Activated CD4-positive, alpha-beta memory T cell treated with anti-CD3 and anti-CD28 coated beads, Interleukin-2, amount 10 ng/mL, durations not matched to agents 7 days and 5 days (primary cell): ENCODE results near the gene CASP2. TPM values are rescaled to one million over a fixed set of nuclear protein-coding genes. Genes with fewer than 3 reads are reported as not detected.

Source experiments
- CTCF ChIA-PET: fragments of 350-600 bp; sonication (Branson Sonifier 250); formaldehyde crosslinking; loops from one replicate; lab custom pipeline; 2021; ENCODE audit warnings: antibody characterized with exemption, inconsistent platforms; lab: Charles Lee
- POLR2A ChIA-PET: fragments of 350-600 bp; sonication (Branson Sonifier 250); formaldehyde crosslinking; loops from one replicate; lab custom pipeline; 2021; ENCODE audit warnings: antibody characterized with exemption; lab: Charles Lee
- DNase-seq: peaks from one replicate; pipeline ENCODE4 v3.0.0-alpha.2; 2020
- H3K27ac Mint-ChIP-seq: one replicate; pipeline ENCODE4 v1.8.0; 2021; ENCODE audit warnings: mild to moderate bottlenecking, mixed read lengths
- H3K27me3 Mint-ChIP-seq: one replicate; pipeline ENCODE4 v1.8.0; 2021; ENCODE audit warnings: mixed read lengths
- H3K36me3 Mint-ChIP-seq: one replicate; pipeline ENCODE4 v1.8.0; 2021; ENCODE audit warnings: low read depth, mixed read lengths
- H3K4me1 Mint-ChIP-seq: one replicate; pipeline ENCODE4 v1.8.0; 2021; ENCODE audit warnings: mixed read lengths
- H3K4me3 Mint-ChIP-seq: one replicate; pipeline ENCODE4 v1.8.0; 2021; ENCODE audit warnings: mild to moderate bottlenecking, mixed read lengths
- H3K9me3 Mint-ChIP-seq: one replicate; pipeline ENCODE4 v1.8.0; 2021; ENCODE audit warnings: mixed read lengths
- total RNA-seq, 2 experiments: library from RNA; stranded (reverse); gene quantifications; one replicate each; pipeline ENCODE4 v1.2.3, GENCODE V29; 2021

Gene CASP2
- 100 to 1,000 TPM; 117 to 122 TPM for total RNA-seq

DNA sequence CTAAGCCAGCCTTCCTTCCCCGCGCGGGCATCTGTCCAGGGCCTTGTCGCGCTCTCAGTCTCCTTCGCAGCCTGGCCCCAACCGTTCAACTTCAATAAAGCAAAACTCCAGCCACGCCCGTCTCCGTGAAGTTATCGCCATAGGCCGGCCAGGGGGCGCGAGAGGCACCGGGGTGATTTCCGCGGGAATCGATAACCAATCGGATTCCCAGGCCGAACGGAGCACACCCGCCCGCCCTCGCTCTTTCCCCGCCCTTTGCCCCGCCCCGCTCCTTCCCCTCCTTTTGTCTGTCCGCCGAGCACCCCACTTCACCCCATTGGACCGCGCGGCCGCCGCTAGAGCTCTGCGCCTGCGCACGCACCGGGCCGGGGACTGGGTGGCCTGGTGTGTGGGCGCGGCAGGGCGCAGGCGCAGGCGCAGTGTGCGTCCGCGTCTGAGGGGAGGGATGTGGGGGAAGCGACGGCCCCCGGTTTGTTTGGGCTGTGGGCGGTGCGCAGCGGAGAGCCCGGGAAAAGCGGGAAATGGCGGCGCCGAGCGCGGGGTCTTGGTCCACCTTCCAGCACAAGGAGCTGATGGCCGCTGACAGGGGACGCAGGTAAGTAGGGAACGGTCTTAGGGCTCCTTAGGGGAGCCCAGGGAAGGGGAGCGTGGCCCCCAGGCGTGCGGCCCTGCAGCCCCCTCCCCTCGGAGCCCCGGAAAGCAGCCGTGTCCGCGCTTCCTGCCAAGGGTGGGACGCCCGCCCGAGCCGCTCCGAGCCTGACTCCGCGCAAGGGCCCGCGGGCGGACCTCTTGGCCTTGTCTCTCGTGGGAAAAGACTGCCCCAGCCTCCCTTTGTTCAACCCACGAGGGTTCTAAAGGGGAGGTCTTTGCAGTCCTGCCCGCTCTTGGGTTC is at the start of gene CASP2:
TSS of gene CASP2 (plus strand) at position 417 of the 892 bp plus-strand sequence. CDS start at position 522, 105 bp downstream.
- H3K36me3 Mint-ChIP-seq = peaks cover 50% of the 10 kb centered on the region
- CTCF ChIA-PET = interaction anchor here (0.7 to 2.1 kb wide), 18 partner anchors 9 to 119 kb away, joined by 3 to 16 read pairs (median 4); partner anchors contain the start of gene GSTK1
- H3K27me3 Mint-ChIP-seq = no peaks in the 10 kb centered on the region
- peak within 1 kb of the TSS; percentile 89 for H3K4me3 Mint-ChIP-seq
- peak within 1 kb of the TSS; percentile 82 for H3K27ac Mint-ChIP-seq
- POLR2A ChIA-PET = interaction anchor here (0.6 to 2.5 kb wide), 29 partner anchors 8 to 1550 kb away, joined by 3 to 56 read pairs (median 7); partner anchors contain the start of genes GSTK1 and SSBP1
- H3K9me3 Mint-ChIP-seq = peaks cover 7% of the 10 kb centered on the region
- H3K4me1 Mint-ChIP-seq = peaks cover 55% of the 10 kb centered on the region
- DNase-seq = peak; percentile 99

DNA sequence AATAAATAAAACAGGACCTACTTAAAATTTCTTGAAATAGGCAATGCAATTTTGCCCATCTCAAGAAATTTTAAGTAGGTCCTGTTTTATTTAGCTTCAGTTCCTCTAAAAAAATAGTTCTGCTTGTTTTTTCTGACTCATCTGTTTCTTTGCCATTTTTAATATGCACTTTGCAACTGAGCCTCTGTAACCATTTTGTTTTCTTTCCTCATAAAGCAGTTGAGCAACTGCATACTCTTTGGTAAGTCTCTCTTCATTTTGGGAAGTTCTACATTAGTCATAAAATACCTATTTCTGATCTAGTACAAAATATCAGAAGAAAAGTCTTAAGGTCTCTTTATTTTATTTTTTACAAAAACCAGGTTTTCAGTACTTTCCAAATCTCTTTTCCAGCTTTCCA is 48.3 kb upstream of the CASP2 start:
- no peak for DNase-seq
- peak overlapping the region; percentile 33 for H3K27ac Mint-ChIP-seq
- H3K27me3 Mint-ChIP-seq = peaks cover 20% of the 10 kb centered on the region
- H3K36me3 Mint-ChIP-seq = peaks cover 31% of the 10 kb centered on the region
- ChIA-PET CTCF (interaction anchor here (0.8 to 7.6 kb wide), 38 partner anchors 8 to 854 kb away, joined by 3 to 250 read pairs (median 7); partner anchors contain the start of genes CASP2, CLCN1, EPHA1 and GSTK1), POLR2A (interaction anchor here (0.8 to 3.0 kb wide), 16 partner anchors 12 to 176 kb away, joined by 3 to 31 read pairs (median 8); partner anchors contain the start of genes CASP2, GSTK1 and ZYX)
- peaks cover 46% of the 10 kb centered on the region for H3K4me1 Mint-ChIP-seq
- no peak overlapping the region for H3K4me3 Mint-ChIP-seq
- H3K9me3 Mint-ChIP-seq = peaks cover 24% of the 10 kb centered on the region

- ChIA-PET POLR2A (interaction anchor here (0.8 to 3.0 kb wide), 19 partner anchors 11 to 176 kb away, joined by 3 to 31 read pairs (median 6); partner anchors contain the start of genes CASP2, GSTK1 and ZYX), CTCF (interaction anchor here (0.6 to 7.6 kb wide), 46 partner anchors 9 to 855 kb away, joined by 3 to 250 read pairs (median 6); partner anchors contain the start of genes CASP2, CLCN1, EPHA1 and EPHB6)
- Mint-ChIP-seq H3K4me3 (no peak overlapping the region), H3K27me3 (peaks cover 16% of the 10 kb centered on the region), H3K27ac (peak overlapping the region; percentile 33), H3K4me1 (peaks cover 52% of the 10 kb centered on the region), H3K36me3 (peaks cover 31% of the 10 kb centered on the region), H3K9me3 (peaks cover 20% of the 10 kb centered on the region)
- DNase-seq = peak; percentile 77
These were observed 47.6 kb upstream of the CASP2 start for GRCh38 chr7:143240291-143241168.

- POLR2A ChIA-PET = interaction anchor here (1.6 to 4.0 kb wide), 4 partner anchors 13 to 46 kb away, joined by 5 to 51 read pairs (median 6); partner anchors contain the start of genes CASP2 and GSTK1
- Mint-ChIP-seq H3K4me3 (no peak overlapping the region), H3K36me3 (peaks cover 31% of the 10 kb centered on the region), H3K9me3 (peaks cover 8% of the 10 kb centered on the region), H3K4me1 (peaks cover 70% of the 10 kb centered on the region), H3K27me3 (no peaks in the 10 kb centered on the region), H3K27ac (no peak overlapping the region)
- CTCF ChIA-PET = interaction anchor here (0.7 to 7.6 kb wide), 5 partner anchors 20 to 66 kb away, joined by 3 to 250 read pairs (median 149); partner anchors contain the start of gene GSTK1
- DNase-seq = no peak
These were observed 45.8 kb upstream of the CASP2 start for GRCh38 chr7:143242306-143242705.

DNA sequence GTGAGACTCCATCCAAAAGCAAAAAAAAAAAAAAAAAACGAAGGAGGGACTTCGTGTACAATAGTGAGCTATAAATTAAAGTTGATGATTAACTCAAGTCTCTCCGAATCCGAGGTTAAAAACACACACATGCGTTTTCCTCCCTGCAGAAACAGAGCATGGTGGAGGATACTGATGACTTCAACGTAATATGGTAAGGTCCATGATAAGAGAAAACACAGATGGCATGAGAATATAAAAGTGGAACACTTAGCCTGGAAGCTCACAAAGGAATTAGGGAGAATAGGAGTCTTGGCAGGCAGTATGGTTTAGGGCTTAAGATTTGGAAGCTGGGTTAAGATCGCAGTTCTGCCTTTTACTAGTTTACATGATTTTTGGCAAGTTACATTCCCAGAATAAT is 45.0 kb upstream of the CASP2 start:
- POLR2A ChIA-PET = interaction anchor here (1.1 to 4.0 kb wide), 7 partner anchors 12 to 67 kb away, joined by 4 to 51 read pairs (median 5); partner anchors contain the start of genes CASP2 and GSTK1
- DNase-seq = no peak
- Mint-ChIP-seq H3K4me3 (no peak overlapping the region), H3K27me3 (no peaks in the 10 kb centered on the region), H3K27ac (no peak overlapping the region), H3K36me3 (peaks cover 31% of the 10 kb centered on the region), H3K9me3 (peaks cover 7% of the 10 kb centered on the region), H3K4me1 (peaks cover 75% of the 10 kb centered on the region)
- CTCF ChIA-PET = interaction anchor here (0.7 to 7.6 kb wide), 8 partner anchors 19 to 235 kb away, joined by 3 to 250 read pairs (median 4); partner anchors contain the start of genes CASP2 and GSTK1

GRCh38 chr7:143243614-143244013 is 44.5 kb upstream of the CASP2 start:
- DNase-seq = no peak
- POLR2A ChIA-PET = interaction anchor here (0.7 to 4.0 kb wide), 9 partner anchors 12 to 137 kb away, joined by 3 to 51 read pairs (median 5); partner anchors contain the start of genes CASP2 and GSTK1
- no peak overlapping the region for H3K4me3 Mint-ChIP-seq
- CTCF ChIA-PET = interaction anchor here (0.6 to 7.6 kb wide), 8 partner anchors 18 to 236 kb away, joined by 3 to 250 read pairs (median 4); partner anchors contain the start of genes CASP2 and GSTK1
- H3K9me3 Mint-ChIP-seq = peaks cover 10% of the 10 kb centered on the region
- H3K4me1 Mint-ChIP-seq = peaks cover 78% of the 10 kb centered on the region
- peak overlapping the region; percentile 59 for H3K27ac Mint-ChIP-seq
- no peaks in the 10 kb centered on the region for H3K27me3 Mint-ChIP-seq
- H3K36me3 Mint-ChIP-seq = peaks cover 34% of the 10 kb centered on the region

DNA sequence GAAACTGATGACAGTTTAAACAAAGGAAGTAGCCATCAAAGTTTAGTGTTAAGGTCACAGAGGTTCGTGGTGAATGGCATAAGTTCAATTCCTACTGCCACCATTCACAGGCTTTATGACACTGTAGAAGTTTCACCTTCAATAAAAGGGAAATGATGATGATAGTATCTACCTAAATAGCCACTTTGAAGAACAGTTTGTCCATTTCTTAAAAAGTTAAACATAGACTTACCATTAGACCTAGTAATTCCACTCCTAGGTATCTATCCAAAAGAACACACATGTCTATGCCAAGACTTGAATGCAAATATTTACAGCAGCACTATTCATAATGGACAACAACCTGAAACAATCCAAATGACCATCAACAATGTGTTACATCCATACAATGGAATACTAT is 43.8 kb upstream of the CASP2 start:
- Mint-ChIP-seq H3K4me3 (no peak overlapping the region), H3K27me3 (no peaks in the 10 kb centered on the region), H3K36me3 (peaks cover 41% of the 10 kb centered on the region), H3K27ac (peak overlapping the region; percentile 86), H3K9me3 (peaks cover 13% of the 10 kb centered on the region), H3K4me1 (peaks cover 82% of the 10 kb centered on the region)
- DNase-seq = no peak
- CTCF ChIA-PET = interaction anchor here (0.6 to 7.6 kb wide), 13 partner anchors 12 to 236 kb away, joined by 3 to 250 read pairs (median 5); partner anchors contain the start of genes CASP2 and GSTK1
- POLR2A ChIA-PET = interaction anchor here (0.7 to 4.0 kb wide), 14 partner anchors 14 to 457 kb away, joined by 3 to 51 read pairs (median 5); partner anchors contain the start of genes CASP2 and GSTK1

DNA sequence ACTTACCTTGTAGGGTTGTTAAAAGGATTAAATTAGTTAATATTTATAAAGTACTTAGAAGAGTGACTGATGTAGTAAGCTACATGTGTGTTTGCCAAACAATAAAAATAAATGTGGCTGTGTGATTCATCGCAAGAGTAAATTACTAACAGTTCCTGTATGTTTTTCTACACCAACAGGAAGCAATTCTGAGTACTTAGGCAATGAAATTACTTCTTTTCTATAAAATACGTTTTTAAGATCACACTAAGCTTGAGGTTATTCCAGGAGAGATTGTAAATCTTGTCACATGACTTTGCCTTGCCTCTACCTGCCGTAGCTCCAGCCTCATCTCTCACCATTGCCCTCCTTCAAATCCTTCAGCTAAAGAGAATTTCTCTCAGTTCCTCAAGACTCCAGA is 43.0 kb upstream of the CASP2 start:
- ChIA-PET POLR2A (interaction anchor here (0.8 to 4.0 kb wide), 19 partner anchors 10 to 458 kb away, joined by 3 to 51 read pairs (median 4); partner anchors contain the start of genes CASP2, GSTK1 and ZYX), CTCF (interaction anchor here (0.8 to 7.6 kb wide), 10 partner anchors 11 to 134 kb away, joined by 3 to 250 read pairs (median 5); partner anchors contain the start of gene GSTK1)
- peak overlapping the region; percentile 86 for H3K27ac Mint-ChIP-seq
- H3K27me3 Mint-ChIP-seq = no peaks in the 10 kb centered on the region
- peaks cover 86% of the 10 kb centered on the region for H3K4me1 Mint-ChIP-seq
- no peak overlapping the region for H3K4me3 Mint-ChIP-seq
- H3K9me3 Mint-ChIP-seq = peaks cover 17% of the 10 kb centered on the region
- H3K36me3 Mint-ChIP-seq = peaks cover 49% of the 10 kb centered on the region
- DNase-seq = no peak

DNA sequence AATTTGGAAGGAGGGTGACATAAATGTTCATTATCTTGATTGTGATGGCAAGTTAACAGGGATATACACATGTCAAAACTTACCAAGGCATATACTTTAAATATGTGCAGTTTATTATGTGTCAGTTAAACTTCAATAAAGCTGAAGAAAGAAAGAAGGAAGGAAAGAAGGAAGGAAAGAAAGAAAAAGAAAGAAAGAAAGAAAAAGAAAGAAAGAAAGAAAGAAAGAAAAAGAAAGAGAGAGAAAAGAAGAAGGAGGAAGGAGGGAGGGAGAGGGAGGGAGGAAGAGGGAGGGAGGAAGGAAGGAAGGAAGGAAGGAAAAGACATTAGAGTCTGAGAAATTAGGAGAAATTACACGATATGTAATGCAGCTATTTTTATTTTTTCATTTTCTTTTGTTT is 40.8 kb upstream of the CASP2 start:
- DNase-seq = no peak
- H3K4me1 Mint-ChIP-seq = peaks cover 90% of the 10 kb centered on the region
- H3K36me3 Mint-ChIP-seq = peaks cover 66% of the 10 kb centered on the region
- ChIA-PET POLR2A (interaction anchor here (1.1 to 1.3 kb wide), 4 partner anchors 9 to 63 kb away, joined by 3 to 6 read pairs (median 4); partner anchors contain the start of gene GSTK1), CTCF (interaction anchor here (1.1 kb wide), 1 partner anchor 133 kb away, joined by 4 read pairs; no protein-coding TSS in a partner anchor)
- H3K27ac Mint-ChIP-seq = peak overlapping the region; percentile 55
- no peak overlapping the region for H3K4me3 Mint-ChIP-seq
- H3K27me3 Mint-ChIP-seq = no peaks in the 10 kb centered on the region
- peaks cover 19% of the 10 kb centered on the region for H3K9me3 Mint-ChIP-seq

GRCh38 chr7:143248761-143249354 is 39.3 kb upstream of the CASP2 start:
- Mint-ChIP-seq H3K4me1 (peaks cover 87% of the 10 kb centered on the region), H3K27me3 (no peaks in the 10 kb centered on the region), H3K36me3 (peaks cover 74% of the 10 kb centered on the region), H3K27ac (no peak overlapping the region), H3K4me3 (no peak overlapping the region), H3K9me3 (peaks cover 29% of the 10 kb centered on the region)
- POLR2A ChIA-PET = interaction anchor here (1.1 to 4.3 kb wide), 6 partner anchors 10 to 127 kb away, joined by 4 to 46 read pairs (median 10); partner anchors contain the start of genes CASP2 and GSTK1
- no peak for DNase-seq
- CTCF ChIA-PET = interaction anchor here (1.1 to 3.3 kb wide), 4 partner anchors 9 to 39 kb away, joined by 3 to 26 read pairs (median 6); partner anchors contain the start of genes CASP2 and GSTK1
